Caco-2 (cell line): ENCODE measurements around the gene ZDHHC11B. TPM values are rescaled to one million over a fixed set of nuclear protein-coding genes. Genes with fewer than 3 reads are reported as not detected.

Experiments
- BruUV-seq: library from RNA; stranded (reverse); fragments of 400-500 nt; replicated peaks from 2 replicates; lab custom pipeline; 2021; lab: Mats Ljungman, UMichigan
- CTCF ChIA-PET: fragments of 300-600 bp; sonication (Branson Sonifier 250); formaldehyde crosslinking; loops from one replicate; lab custom pipeline; 2022; ENCODE audit warnings: antibody characterized with exemption; lab: Charles Lee
- POLR2A ChIA-PET: fragments of 300-600 bp; sonication (Branson Sonifier 250); formaldehyde crosslinking; loops from one replicate; lab custom pipeline; 2022; ENCODE audit warnings: antibody characterized with exemption; lab: Charles Lee
- DNase-seq, 2 experiments: peaks; one replicate each; pipeline versions ENCODE4 v3.0.0 to v3.0.0-alpha.2; 2020 to 2022
- H3K27me3 ChIP-seq: replicated peaks from 2 replicates; pipeline ENCODE4 v1.6.0; 2011; ENCODE audit warnings: low read length; ENCODE audit not compliant: control insufficient read depth, insufficient read depth
- H3K36me3 ChIP-seq: 2 replicates; pipeline ENCODE4 v1.5.1; 2011; ENCODE audit warnings: low read length; ENCODE audit not compliant: control insufficient read depth, insufficient read depth
- H3K4me1 ChIP-seq: fragments of 250-450 bp; sonication (Bioruptor Pico); 2 replicates; pipeline ENCODE4 v1.5.1; 2020; ENCODE audit warnings: mild to moderate bottlenecking
- H3K4me3 ChIP-seq: 2 replicates; pipeline ENCODE4 v1.5.1; 2011; ENCODE audit warnings: low read depth, mild to moderate bottlenecking, control low read depth, low read length
- H3K9me3 ChIP-seq: fragments of 250-450 bp; sonication (Bioruptor Pico); 2 replicates; pipeline ENCODE4 v1.5.1; 2020; ENCODE audit warnings: mild to moderate bottlenecking, moderate library complexity
- H3K27ac Mint-ChIP-seq: one replicate; pipeline ENCODE4 v1.8.0; 2022; ENCODE audit warnings: mixed read lengths; ENCODE audit not compliant: unreplicated experiment
- H3K27me3 Mint-ChIP-seq: one replicate; pipeline ENCODE4 v1.8.0; 2022; ENCODE audit warnings: mixed read lengths; ENCODE audit not compliant: insufficient read depth, unreplicated experiment
- H3K36me3 Mint-ChIP-seq: one replicate; pipeline ENCODE4 v1.8.0; 2022; ENCODE audit warnings: mild to moderate bottlenecking, mixed read lengths; ENCODE audit not compliant: insufficient read depth, unreplicated experiment
- H3K4me1 Mint-ChIP-seq: one replicate; pipeline ENCODE4 v1.8.0; 2022; ENCODE audit warnings: low read depth, mixed read lengths; ENCODE audit not compliant: unreplicated experiment
- H3K4me3 Mint-ChIP-seq: one replicate; pipeline ENCODE4 v1.8.0; 2022; ENCODE audit warnings: mild to moderate bottlenecking, moderate library complexity, mixed read lengths; ENCODE audit not compliant: unreplicated experiment
- H3K9me3 Mint-ChIP-seq: one replicate; pipeline ENCODE4 v1.8.0; 2022; ENCODE audit warnings: mixed read lengths; ENCODE audit not compliant: unreplicated experiment
- intact Hi-C: fragments of 100-400 bp; cut with micrococcal nuclease; formaldehyde crosslinking; loops from one replicate; pipeline ENCODE4 v1.10.0; 2022; ENCODE audit not compliant: unreplicated experiment
- total RNA-seq: library from RNA; stranded (reverse); gene quantifications from 2 replicates; pipeline ENCODE4 v1.2.3, GENCODE V29; 2022
- TF ChIP-seq, protein P1 (sequence below), 2 experiments: fragments of 200-600 bp in 1 of 2; IDR thresholded peaks; 1 replicate in 1 of 2; 2 replicates in 1 of 2; pipeline versions ENCODE4 v1.5.1 to v1.8.0; 2011 to 2022; ENCODE audit warnings: antibody characterized with exemption in 1 of 2, control low read depth in 1 of 2, inconsistent platforms in 1 of 2, low read depth in 1 of 2, low read length in 1 of 2, mild to moderate bottlenecking in 1 of 2, moderate library complexity in 1 of 2; ENCODE audit not compliant: insufficient read depth in 1 of 2, severe bottlenecking in 1 of 2, unreplicated experiment in 1 of 2

Gene ZDHHC11B
- total RNA-seq, 1 experiment from 2014 or later: 1.00 TPM

DNA sequence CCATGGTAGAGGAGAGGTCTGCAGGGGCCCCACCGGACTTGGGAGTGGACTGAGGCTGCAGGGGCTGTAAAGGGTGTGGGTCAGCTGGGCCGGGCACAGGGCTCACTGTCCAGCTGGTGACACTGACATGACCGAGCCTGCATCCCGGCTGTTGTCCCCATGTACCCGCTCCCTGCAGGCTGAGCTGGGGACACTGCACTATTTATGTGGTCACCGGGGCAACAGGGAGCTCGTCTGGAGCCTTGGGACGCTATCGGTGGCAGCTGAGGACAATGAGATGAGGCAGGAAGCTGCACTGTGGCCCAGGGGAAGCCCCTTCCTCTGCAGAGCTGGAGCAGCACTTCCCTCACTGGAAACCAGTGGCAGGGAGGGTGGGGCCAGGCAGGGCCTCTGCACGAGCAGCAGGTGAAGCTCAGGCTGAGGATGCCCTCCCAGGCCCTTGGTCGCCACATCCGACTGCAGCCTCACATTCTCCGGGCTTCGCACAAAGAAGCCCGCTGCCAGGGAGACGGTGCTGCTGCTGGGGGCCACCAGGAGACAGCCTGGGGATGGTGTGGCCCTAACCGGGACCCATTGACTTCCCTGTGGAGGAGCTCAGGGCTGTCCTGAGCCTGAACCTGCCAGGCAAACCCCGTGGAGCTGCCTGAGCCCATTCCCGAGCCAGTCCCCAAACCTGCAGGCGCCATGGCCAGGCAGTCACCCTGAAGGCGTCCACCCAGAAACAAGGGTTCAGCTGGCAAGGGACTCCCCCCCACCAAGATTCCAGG is 26.4 kb downstream of the ZDHHC11B start:
- Histone ChIP-seq H3K4me3 (no peak overlapping the region), H3K36me3 (no peaks in the 10 kb centered on the region), H3K27me3 (no peaks in the 10 kb centered on the region), H3K4me1 (peaks cover 6% of the 10 kb centered on the region; the same call in 1 of the 2 replicates), H3K9me3 (no peaks in the 10 kb centered on the region)
- POLR2A ChIA-PET: no interaction called here
- CTCF ChIA-PET: interaction anchor here (0.5 kb wide), 1 partner anchor 286 kb away, joined by 3 read pairs; no protein-coding TSS in a partner anchor
- no peaks in the 10 kb centered on the region for H3K36me3 Mint-ChIP-seq
- H3K27ac Mint-ChIP-seq: no peak overlapping the region
- peak; percentile 25 to 30 for DNase-seq
- intact Hi-C loops: no loop called here
- no peaks in the 10 kb centered on the region for H3K9me3 Mint-ChIP-seq
- no peak overlapping the region for H3K4me3 Mint-ChIP-seq
- peaks cover 10% of the 10 kb centered on the region for H3K4me1 Mint-ChIP-seq
- BruUV-seq: no TSS peak
- TF ChIP-seq, protein P1, sequence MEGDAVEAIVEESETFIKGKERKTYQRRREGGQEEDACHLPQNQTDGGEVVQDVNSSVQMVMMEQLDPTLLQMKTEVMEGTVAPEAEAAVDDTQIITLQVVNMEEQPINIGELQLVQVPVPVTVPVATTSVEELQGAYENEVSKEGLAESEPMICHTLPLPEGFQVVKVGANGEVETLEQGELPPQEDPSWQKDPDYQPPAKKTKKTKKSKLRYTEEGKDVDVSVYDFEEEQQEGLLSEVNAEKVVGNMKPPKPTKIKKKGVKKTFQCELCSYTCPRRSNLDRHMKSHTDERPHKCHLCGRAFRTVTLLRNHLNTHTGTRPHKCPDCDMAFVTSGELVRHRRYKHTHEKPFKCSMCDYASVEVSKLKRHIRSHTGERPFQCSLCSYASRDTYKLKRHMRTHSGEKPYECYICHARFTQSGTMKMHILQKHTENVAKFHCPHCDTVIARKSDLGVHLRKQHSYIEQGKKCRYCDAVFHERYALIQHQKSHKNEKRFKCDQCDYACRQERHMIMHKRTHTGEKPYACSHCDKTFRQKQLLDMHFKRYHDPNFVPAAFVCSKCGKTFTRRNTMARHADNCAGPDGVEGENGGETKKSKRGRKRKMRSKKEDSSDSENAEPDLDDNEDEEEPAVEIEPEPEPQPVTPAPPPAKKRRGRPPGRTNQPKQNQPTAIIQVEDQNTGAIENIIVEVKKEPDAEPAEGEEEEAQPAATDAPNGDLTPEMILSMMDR (IDR thresholded peaks at IDR 0.05; ENCODE audit: insufficient read depth in 1 of 2, low read depth in 1 of 2, low read length in 1 of 2, severe bottlenecking in 1 of 2, unreplicated experiment in 1 of 2): no peak
- H3K27me3 Mint-ChIP-seq: peaks cover 4% of the 10 kb centered on the region

- Mint-ChIP-seq H3K9me3 (no peaks in the 10 kb centered on the region), H3K36me3 (no peaks in the 10 kb centered on the region), H3K27ac (no peak overlapping the region), H3K4me1 (peaks cover 10% of the 10 kb centered on the region), H3K4me3 (no peak overlapping the region), H3K27me3 (peaks cover under 1% of the 10 kb centered on the region)
- intact Hi-C loops: no loop called here
- Histone ChIP-seq H3K36me3 (no peaks in the 10 kb centered on the region), H3K4me1 (peaks cover 6% of the 10 kb centered on the region; the same call in 1 of the 2 replicates), H3K9me3 (no peaks in the 10 kb centered on the region), H3K27me3 (no peaks in the 10 kb centered on the region), H3K4me3 (no peak overlapping the region)
- TF ChIP-seq, protein P1 (IDR thresholded peaks at IDR 0.05; ENCODE audit: insufficient read depth in 1 of 2, low read depth in 1 of 2, low read length in 1 of 2, severe bottlenecking in 1 of 2, unreplicated experiment in 1 of 2): no peak
- CTCF ChIA-PET: no interaction called here
- no TSS peak for BruUV-seq
- POLR2A ChIA-PET: no interaction called here
- no peak for DNase-seq
Observed at GRCh38 chr5:757346-757930, 27.1 kb downstream of the ZDHHC11B start.

DNA sequence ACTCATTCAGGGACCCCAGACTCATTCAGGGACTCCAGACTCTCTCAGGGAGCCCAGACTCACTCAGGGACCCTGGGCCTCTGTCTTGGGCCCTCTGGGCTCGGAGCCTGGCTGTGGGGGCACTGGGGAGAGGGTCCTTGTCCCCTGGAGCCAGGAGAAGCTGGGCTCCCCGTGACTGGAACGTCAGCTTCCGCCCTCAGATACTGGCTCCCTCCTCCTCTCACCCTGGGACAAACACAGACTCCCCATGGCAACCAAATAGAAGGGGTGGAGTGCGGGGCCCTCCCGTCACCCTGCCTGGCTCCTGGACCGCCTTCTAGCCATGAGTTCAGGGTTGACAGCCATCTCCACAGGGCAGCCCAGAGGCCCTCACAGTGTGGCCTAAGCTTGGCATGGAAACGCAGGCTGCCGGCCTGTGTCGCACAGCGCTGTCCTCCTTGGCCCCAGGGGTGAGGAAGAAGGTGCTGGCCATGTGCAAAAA is 27.6 kb downstream of the ZDHHC11B start:
- Histone ChIP-seq H3K9me3 (no peaks in the 10 kb centered on the region), H3K4me1 (peaks cover 6% of the 10 kb centered on the region; the same call in 1 of the 2 replicates), H3K36me3 (no peaks in the 10 kb centered on the region), H3K27me3 (no peaks in the 10 kb centered on the region), H3K4me3 (no peak overlapping the region)
- Mint-ChIP-seq H3K4me3 (no peak overlapping the region), H3K27ac (no peak overlapping the region), H3K4me1 (peaks cover 10% of the 10 kb centered on the region), H3K36me3 (no peaks in the 10 kb centered on the region), H3K27me3 (no peaks in the 10 kb centered on the region), H3K9me3 (no peaks in the 10 kb centered on the region)
- DNase-seq: peak in 1 of 2 experiments; percentile 22
- no TSS peak for BruUV-seq
- intact Hi-C loops: no loop called here
- POLR2A ChIA-PET: no interaction called here
- CTCF ChIA-PET: no interaction called here
- TF ChIP-seq, protein P1 (IDR thresholded peaks at IDR 0.05; ENCODE audit: insufficient read depth in 1 of 2, low read depth in 1 of 2, low read length in 1 of 2, severe bottlenecking in 1 of 2, unreplicated experiment in 1 of 2): no peak
